NCI-H187 (cell line): Measurements from ENCODE around the gene ACSF3.

ENCODE experiments used
- DNase-seq, 2 experiments: peaks; one replicate each; lab custom pipeline; 2025; lab: John Stamatoyannopoulos, UW

The ACSF3 gene

DNA sequence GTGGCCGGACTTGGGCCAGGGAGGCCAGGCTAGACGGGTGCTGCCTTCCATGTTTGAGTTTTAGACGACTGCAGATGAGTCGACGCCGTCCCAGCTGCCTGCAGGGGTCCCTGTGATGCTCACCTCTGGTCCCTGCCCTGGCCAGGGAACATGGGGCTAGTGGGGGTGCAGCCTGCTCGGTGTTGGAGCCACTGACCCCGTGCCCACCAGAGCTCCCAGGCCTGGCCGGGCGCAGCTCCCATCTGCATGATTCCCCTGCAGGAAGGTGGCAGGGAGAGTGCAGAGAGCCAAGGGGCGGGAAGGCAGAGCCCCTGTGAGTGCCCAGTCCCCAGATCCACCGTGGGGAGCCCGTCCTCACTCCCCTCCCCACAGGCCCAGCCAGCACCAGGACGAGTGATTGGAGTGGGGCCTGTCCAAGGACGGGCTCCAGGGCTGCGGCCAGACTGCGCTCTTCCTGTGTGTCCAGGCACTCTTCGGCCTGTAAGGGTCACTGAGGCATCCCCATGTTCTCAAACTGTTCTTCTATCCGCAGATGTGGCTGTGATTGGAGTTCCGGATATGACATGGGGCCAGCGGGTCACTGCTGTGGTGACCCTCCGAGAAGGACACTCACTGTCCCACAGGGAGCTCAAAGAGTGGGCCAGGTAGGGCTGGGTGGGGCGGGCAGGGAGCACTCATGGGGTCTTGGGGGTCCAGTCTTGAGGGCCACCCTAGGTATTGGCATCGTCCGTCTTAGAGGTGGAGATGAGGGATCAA, 51.9 kb downstream of the ACSF3 start:
- DNase-seq = no peak

DNA sequence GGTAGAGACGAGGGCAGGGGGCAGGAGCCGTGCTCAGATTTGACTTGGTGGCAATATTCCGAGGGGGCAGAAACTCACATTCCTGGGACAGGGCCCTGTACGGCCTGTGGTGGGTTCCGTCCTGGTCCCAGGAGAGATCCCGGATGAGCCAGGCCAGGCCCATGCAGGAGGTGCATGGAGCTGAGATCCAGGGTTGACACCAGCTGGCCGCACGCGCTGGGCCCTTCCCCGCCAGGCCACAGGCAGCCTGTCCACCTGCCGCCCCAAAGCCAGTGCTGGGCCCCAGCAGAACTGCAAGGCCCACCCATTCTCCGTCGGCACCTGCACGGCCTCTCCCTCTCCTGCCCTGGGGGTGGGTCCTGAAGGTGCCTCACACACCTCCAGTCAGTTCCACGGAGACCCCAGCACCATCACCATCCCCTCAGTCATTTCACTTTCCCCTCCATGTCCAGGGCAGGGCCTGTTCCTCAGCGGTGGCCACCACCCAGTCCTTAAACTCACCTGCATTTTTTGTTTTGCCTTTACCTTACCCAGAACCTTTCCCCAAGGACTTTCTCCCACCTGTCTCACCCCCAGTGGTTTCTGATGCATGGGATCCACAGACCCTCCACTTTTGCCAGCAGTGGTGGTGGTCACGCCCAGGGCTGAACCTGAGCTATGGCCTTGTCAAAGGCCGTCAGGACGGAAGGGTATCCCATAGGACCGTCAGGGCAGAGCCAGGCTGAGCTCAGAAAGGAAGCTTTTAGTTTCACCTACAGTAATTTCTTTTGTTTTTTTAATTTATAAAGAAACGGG, 52.8 kb downstream of the ACSF3 start:
- DNase-seq = no peak

DNA sequence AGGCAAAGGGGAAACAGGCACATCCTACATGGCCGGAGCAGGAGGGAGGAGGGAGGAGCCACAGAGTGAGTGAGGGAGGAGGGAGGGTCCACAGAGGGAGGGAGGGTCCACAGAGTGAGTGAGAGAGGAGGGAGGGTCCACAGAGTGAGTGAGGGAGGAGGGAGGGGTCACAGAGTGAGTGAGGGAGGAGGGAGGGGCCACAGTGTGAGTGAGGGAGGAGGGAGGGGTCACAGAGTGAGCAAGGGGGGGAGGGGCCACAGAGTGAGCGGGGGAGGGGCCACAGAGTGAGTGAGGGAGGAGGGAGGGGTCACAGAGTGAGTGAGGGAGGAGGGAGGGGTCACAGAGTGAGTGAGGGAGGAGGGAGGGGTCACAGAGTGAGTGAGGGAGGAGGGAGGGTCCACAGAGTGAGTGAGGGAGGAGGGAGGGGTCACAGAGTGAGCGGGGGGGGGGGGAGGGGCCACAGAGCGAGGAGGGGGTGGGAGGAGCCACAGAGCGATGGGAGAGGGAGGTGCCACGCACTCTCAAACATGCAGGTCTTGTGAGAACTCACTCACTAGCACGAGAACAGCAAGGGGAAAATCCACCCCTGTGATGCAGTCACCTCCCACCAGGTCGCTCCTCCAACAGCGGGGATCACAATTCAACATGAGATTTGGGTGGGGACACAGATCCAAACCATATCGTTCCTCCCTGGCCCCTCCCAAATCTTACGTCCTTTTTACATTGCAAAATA, 53.6 kb downstream of the ACSF3 start:
- no peak for DNase-seq

DNA sequence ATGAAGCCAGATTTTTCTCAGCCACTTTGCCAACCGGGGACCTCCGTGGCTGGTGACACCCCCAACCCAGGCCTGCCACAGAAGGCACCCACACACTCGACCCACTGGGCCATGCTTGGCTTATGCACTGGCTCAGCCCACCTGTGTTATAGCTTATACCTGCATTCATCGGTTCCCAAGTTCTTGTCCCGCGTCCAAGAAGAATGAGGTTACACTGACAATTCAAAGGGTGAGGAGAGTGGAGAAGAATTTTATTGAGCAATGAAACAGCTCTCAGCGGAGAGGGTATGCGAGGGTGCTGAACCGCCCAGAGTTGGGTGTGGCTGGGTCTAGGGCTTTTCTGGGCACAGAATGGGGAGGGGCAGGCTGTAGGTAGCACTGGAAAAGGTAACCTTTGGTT, 55.7 kb downstream of the ACSF3 start:
- no peak for DNase-seq

DNA sequence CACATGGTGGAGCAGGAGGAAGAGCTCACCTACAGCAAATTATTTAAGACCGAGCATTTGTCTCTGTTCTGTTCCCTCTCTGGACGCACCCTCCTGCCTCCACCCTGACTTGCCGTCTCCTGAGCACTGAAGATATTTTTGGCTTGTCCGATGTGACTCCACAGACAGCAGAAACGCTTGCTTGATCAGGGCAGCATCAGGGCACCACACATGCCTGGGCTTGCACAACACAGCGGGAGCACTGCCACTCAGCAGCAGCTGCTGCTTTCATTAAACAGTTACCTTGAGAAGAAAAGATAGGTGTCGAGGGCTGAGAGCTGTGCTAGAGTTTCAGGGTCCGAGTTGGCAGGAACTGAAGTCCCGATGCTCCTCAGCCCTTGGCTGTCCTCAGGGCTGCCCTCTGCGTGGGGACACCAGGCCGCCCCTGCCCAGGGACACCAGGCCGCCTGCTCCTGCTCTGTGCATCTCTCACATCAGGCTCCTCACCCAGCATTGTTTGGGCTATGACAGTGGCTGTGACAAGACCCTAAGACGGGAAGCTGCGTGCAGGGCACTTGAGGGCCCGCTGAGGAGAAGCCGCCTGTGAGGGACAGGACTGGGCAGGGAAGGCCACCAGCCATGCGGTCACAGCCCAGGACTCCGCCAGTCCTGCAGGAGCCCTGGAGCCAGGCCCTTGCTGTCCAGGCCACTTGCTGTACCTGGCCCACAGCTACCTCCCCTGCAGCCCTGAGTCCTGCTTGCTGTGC, 56.6 kb downstream of the ACSF3 start:
- no peak for DNase-seq

DNA sequence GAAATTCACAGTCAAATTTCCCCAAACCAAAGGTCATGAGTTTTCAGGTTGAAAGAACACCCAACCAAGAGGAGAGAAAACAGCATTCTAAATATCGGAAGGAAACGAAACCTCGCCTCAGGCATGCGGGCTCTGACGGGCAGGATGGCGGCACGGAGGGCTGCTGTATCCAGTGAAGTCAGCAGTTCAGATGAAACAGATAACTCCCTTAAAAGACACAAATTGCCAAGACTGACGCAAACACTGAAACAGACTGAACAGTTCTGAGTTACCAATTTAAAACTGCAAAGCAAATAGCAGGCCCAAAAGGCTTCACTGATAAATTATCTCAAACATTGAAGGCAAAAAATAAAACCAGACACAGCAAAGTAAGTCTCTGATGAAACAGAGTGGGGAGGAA, 57.3 kb downstream of the ACSF3 start:
- no peak for DNase-seq

DNA sequence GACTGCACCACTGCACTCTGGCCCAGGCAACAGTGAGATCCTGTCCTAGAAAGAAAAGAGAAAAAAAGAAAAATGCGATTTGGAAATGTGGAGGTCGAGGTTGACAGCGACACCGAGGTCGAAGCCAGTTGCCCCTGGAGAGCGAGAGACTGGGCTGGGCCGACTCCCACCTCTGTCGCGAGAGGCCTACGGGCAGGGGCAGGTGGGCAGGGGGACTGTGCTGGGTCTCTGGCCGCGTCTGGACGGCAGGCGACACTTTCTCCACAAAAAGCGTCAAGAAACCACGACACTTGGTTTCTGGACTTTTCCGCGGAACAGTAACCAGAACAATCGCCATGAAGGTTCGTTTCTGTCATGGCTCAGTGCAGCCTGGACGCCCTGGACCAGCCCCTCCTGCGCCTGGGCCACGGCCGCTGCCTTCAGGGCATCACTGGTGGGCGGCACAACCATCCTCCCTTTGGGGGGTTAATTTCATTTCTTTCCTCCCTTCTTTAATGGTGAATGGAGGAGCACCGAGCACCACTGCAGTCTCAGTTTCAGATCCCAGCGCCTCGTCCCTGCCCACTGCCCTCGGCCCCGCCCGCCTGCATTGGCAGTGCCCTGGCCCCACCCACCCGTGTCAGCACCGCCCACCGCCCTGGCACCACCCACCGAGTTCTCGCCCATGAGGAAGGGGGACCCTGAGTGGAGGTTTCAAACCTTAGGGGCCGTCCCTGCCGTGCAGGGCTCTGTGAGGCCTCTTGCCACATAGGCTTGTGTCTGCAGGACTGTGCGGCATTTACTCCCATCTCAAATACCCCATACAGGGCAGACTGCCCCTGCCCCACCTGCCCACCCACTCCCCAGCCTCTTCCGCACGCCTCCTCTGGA, 59.4 kb downstream of the ACSF3 start:
- DNase-seq = no peak

DNA sequence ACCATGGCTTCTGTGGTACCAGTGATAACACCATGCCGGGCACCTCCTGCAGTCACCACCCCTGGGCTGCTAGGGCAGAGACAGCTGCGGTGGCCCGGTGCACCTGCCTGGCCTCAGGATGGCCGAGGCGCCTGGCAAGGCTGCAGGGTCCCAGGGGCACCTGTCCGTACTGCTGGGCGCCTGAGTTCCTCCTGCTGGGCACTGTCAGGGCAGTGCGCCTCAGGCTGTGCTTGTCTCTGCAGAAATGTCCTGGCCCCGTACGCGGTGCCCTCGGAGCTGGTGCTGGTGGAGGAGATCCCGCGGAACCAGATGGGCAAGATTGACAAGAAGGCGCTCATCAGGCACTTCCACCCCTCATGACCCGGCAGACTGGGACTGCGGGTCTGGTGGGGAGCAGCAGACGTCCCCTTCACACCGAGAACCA, 60.2 kb downstream of the ACSF3 start:
- DNase-seq = no peak

DNA sequence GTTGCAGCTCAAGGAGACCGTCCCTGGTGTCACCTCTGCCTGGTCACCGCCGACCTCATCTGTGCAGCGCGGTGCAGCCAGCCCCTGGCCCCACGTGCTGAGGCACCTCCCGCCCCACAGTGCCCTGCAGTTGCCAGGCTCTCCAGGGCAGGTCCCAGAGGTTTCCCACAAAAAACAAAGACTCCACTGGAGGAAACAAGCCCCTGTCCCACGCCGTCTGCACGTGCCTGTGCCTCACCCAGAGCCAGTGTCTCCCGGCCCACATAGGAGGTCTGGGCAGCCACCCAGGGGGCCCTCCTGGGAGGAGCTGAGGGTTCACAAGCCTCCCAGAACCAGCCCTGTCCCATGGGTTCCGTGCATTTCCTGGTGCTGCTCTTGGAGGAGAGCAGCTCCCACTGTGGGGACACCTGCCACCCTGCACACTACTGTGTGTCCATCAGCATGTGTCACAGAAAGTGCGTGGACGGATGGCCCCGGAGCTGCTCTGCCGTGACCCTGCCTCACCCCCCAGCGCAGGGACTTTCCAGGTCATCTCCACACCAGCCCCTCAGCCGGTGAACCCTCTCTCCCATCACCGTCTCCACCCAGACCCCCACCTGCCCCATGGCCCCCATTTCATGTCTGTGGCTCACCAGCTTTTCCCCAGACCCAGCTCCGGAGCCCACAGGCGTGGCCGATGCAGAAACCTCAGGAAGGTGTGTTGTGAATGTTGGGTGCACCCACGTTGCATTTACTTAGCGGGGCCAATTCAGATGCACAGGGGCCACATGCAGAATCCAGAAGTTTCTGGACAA, 60.9 kb downstream of the ACSF3 start:
- DNase-seq = no peak

DNA sequence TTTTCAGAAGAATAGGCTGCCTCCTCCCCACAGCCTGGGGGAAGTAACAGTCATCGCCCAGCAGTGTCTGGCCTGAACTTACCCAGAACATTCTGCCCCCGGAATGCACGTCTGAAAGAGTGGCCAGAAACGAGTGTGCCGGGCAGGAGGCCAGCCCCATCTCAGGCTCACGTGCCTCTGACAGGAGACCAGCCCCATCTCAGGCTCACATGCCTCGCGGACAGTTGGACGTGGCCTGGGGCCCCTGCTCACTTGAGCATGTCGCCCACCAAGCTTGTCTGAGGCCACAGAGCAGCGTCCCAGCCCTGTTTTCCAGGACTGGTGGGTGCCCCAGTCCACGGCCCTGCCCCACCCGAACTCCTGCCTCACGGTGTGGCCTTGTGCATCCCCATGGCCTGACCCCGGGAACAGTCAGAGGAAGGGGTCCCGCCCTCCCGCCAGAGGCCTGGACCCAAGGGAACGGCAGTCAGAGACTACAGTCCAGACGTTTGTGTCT, 61.6 kb downstream of the ACSF3 start:
- no peak for DNase-seq

DNA sequence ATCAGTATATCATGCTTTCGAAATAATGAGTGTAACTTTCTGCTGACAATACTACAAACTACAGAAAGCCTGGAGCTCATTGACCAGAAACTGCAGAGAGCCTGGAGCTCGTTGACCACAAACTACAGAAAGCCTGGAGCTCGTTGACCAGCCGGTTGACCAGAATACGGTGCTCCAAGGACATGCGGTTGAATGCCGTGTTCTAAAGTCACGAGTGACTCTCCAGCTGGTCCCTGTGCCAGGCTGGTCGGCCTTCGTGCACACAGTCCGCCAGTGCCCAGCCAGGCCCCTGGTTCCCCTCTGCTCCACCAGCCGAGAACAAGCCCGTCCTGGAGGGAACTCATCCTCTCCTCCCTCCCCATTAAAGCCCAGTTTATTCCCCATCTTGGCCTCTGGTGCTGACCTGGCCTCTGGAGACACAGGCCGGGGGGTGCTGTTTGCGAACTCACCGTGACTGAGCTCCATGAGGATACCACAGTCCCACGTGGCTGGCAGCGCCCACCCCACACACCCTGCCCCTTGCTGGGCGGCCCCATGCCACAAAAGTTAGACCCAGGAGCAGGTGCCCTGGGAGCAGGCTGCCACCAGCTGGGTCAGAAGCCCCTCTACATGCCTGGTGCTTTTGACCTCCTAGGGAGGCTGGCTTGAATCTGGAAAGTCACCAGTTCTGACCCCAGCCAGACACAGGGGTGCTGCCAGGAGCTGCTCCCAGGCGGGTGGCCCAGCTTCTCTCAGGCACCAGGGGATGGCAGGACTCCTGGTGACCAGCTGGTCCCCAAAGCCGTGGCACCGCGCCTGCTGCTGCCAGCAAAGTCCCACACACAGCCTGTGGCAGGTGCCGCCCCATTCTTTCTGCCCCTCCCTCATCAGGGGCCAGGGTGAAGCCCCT, 62.4 kb downstream of the ACSF3 start:
- no peak for DNase-seq

DNA sequence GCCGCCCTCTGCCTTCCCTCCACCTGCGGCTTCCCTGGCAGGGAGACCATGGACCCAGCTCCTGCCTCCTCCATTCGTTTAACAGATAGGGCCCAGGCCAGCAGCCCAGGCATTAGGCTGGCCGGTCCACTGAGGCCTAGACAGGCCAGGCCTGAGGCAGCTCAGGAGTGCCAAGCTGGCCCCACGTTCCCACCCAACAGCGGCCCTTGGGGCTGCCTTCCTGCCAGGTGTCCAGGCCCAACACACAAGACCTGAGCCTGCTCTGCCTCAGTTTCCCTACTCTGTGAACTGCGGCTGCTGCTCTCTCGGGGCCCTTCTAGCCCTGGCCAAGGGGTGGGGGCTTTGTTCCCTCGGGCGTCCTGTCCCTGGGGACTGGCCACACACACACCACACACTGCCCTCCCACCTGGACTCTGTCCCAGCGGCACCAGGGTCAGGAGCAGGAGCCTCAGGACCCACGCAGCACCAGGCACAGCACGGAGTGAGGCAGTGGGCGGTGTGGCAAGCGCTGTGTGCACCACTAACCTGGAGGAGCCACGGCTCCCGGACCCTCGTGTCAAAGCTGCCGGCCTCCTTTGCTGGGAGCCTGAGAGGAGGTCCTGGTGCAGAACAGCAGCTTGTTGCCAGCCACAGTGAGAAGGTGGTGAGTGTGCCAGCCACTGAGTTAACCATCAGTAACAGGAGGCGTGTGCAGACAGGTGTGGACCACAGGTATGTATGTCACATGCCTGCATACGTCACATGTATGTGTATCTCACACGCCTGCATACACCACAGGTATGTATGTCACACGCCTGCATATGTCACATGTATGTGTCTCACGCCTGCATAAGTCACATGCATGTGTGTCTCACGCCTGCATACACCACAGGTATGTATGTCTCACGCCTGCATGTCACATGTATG, 63.3 kb downstream of the ACSF3 start:
- DNase-seq = no peak

DNA sequence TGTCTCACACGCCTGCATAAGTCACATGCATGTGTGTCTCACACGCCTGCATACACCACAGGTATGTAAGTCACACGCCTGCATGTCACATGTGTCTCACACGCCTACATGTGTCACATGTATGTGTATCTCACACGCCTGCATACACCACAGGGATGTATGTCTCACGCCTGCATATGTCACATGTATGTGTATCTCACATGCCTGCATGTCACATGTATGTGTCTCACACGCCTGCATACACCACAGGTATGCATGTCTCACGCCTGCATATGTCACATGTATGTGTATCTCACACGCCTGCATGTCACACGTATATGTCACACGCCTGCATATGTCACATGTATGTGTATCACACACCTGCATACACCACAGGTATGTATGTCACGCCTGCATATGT, 64.1 kb downstream of the ACSF3 start:
- DNase-seq = no peak

DNA sequence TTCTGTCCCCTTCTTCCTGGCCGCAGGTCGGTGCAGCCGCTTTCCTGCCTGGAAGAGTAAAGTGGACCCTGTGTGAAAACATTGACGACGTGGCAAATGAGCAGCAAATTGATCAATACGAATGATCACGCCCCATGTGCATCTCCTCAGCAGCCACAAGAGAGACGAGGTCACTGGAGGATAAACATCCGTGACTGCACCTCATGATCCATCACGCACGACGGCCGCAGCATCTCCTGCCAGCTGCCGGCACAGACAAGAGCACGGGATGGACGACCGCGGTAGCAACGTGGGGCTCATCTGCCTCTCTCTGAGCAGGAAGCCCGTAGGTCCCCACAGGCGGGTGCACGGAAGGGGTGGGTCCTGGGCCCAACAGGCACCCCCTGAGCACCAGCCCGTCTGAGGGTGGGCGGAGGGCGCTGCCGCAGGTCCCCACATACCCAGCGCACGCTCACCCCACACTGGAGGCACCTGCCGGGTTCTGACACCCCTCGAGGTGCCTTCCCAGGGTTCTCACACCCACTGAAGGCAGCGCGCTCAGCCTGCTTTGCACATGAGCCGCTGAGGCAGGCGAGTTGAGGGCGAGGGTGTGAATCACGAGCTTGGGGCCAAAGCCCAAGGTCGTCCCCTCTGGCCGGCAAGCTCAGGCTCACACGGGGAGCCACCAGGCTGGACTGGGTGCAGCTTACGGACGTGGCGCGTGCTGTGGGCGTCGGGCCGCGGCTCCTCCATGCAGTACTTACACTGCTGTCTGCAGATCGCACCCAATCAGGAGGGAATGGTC, 65.6 kb downstream of the ACSF3 start:
- no peak for DNase-seq

DNA sequence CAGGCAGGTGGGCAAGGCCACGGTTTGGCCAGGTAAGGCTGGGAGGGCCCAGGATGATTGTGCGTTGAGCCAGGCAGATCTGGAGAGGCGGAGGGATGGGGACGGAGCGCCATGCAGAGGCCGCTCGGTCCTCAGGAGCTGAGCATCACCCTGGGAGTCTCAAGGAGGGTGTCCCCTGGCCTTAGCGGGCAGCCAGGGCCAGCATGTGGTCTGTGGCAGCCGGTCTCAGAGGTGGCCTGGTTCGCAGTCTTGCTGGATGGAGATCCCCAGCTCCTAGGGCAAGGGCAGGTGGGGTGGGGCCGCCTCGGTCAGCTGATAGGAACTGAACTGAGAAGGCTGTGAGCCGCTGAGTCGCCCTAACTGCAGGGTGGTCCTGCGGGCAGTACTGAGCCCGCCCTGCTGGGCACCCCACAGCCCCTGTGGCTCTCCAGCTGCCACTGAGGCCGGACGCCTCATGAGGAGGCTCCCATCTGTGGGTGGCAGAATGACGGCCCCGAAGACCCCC, 66.2 kb downstream of the ACSF3 start:
- DNase-seq = no peak

DNA sequence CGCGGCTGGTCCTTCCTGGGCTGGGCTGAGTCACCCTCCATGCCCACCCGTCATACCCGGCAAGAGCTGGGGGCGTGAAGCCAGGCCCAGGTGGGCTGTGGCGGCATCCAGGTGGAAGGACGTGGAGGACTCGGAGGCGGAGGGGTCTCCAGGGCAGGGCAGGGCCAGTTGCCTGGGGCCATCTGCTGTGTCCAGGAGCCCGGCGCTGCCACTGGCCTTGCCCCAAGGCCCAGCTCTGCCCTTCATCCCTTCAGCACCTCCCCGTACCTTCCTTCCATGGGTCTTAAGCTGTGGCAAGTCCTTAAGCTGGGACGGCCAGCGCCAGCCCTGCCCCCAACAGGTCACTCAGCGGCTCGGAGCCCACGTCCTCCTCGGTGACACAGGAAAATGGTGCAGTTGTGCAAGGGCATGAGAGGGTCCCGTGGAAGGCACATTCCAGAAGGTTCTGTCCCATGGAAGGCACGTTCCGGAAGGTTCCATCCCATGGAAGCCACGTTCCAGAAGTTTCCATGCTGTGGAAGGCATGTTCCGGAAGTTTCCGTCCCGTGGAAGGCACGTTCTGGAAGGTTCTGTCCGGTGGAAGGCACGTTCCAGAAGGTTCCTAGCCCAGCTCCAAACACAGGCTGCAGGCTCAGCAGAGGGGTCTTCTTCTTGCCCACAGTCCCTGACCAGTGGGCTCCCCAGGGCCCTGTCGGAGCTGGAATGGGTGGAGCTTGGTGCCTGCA, 67.5 kb downstream of the ACSF3 start:
- no peak for DNase-seq
